GM12874 (cell line): ENCODE results near the gene SLC12A6.

Experiments
- CTCF ChIP-seq: IDR thresholded peaks from 2 replicates; pipeline ENCODE4 v1.5.1; 2011; ENCODE audit warnings: low read depth, mild to moderate bottlenecking, control low read depth, low read length, moderate library complexity; ENCODE audit not compliant: insufficient read depth

Gene SLC12A6

GRCh38 chr15:34209421-34210282, 127.9 kb downstream of the SLC12A6 start, which contains the start of gene KATNBL1:
Gene KATNBL1 (minus strand): TSS chr15:34210096. CDS start chr15:34163676, 46,420 bp downstream.
- peak; percentile 93 for TF ChIP-seq CTCF

GRCh38 chr15:34206011-34206410, 131.6 kb downstream of the SLC12A6 start:
- TF ChIP-seq CTCF: no peak

- no peak for TF ChIP-seq CTCF
Observed at GRCh38 chr15:34203936-34204335, 133.6 kb downstream of the SLC12A6 start.

- TF ChIP-seq CTCF: no peak
Observed at GRCh38 chr15:34203305-34203704, 134.3 kb downstream of the SLC12A6 start.

- no peak for TF ChIP-seq CTCF
Observed at GRCh38 chr15:34188711-34189110, 148.9 kb downstream of the SLC12A6 start.

GRCh38 chr15:34185666-34186065, 151.9 kb downstream of the SLC12A6 start:
- TF ChIP-seq CTCF: no peak

- no peak for TF ChIP-seq CTCF
Observed at GRCh38 chr15:34182942-34183341, 154.6 kb downstream of the SLC12A6 start.
